H9 (cell line): ENCODE measurements around the gene C6orf136. TPM values are rescaled to one million over a fixed set of nuclear protein-coding genes. Genes with fewer than 3 reads are reported as not detected.
"Not testable (repeated sequence)": the region's sequence is repeated elsewhere in the genome, so short reads cannot be mapped to it uniquely, and the experiment has no call there.

Source experiments
- DNase-seq: peaks from one replicate; pipeline ENCODE4 v3.0.0-alpha.2; 2017
- H2AFZ ChIP-seq: one replicate; pipeline ENCODE4 v1.6.1; 2013; ENCODE audit warnings: mild to moderate bottlenecking, low read length, control low read depth, moderate library complexity
- H2AK5ac ChIP-seq: 2 replicates; pipeline ENCODE4 v1.6.1; 2013; ENCODE audit warnings: low read length, control low read depth, mixed read lengths; ENCODE audit not compliant: insufficient read length
- H2BK120ac ChIP-seq: one replicate; pipeline ENCODE4 v1.6.1; 2013; ENCODE audit warnings: low read depth, mild to moderate bottlenecking, low read length, control low read depth, inconsistent platforms; ENCODE audit not compliant: poor library complexity, severe bottlenecking
- H2BK12ac ChIP-seq: 2 replicates; pipeline ENCODE4 v1.6.1; 2013; ENCODE audit warnings: low read length, control low read depth, mixed read lengths, low read depth; ENCODE audit not compliant: insufficient read length
- H2BK15ac ChIP-seq: 2 replicates; pipeline ENCODE4 v1.6.1; 2013; ENCODE audit warnings: low read depth, low read length, control low read depth
- H2BK20ac ChIP-seq: one replicate; pipeline ENCODE4 v1.6.1; 2013; ENCODE audit warnings: low read depth, mild to moderate bottlenecking, low read length, control low read depth, inconsistent platforms; ENCODE audit not compliant: poor library complexity, severe bottlenecking
- H2BK5ac ChIP-seq: 2 replicates; pipeline ENCODE4 v1.6.1; 2013; ENCODE audit warnings: low read length, control low read depth, mixed read lengths; ENCODE audit not compliant: insufficient read length
- H3K14ac ChIP-seq: 2 replicates; pipeline ENCODE4 v1.6.1; 2013; ENCODE audit warnings: low read length, control low read depth; ENCODE audit not compliant: insufficient read depth
- H3K18ac ChIP-seq: 2 replicates; pipeline ENCODE4 v1.6.1; 2013; ENCODE audit warnings: low read depth, mild to moderate bottlenecking, mixed read lengths, low read length, control low read depth; ENCODE audit not compliant: insufficient read length
- H3K23ac ChIP-seq: 2 replicates; pipeline ENCODE4 v1.6.1; 2013; ENCODE audit warnings: low read length, control low read depth, mixed read lengths, low read depth; ENCODE audit not compliant: insufficient read length
- H3K23me2 ChIP-seq: 2 replicates; pipeline ENCODE4 v1.6.1; 2013; ENCODE audit warnings: low read depth, mild to moderate bottlenecking, mixed read lengths, low read length, control low read depth; ENCODE audit not compliant: insufficient read length, poor library complexity, severe bottlenecking
- H3K27ac ChIP-seq: 2 replicates; pipeline ENCODE4 v1.5.1; 2013; ENCODE audit warnings: low read length, control low read depth, mixed read lengths, low read depth; ENCODE audit not compliant: insufficient read length
- H3K27me3 ChIP-seq: 2 replicates; pipeline ENCODE4 v1.6.1; 2013; ENCODE audit warnings: low read length, control low read depth, inconsistent platforms; ENCODE audit not compliant: insufficient read depth
- H3K4ac ChIP-seq: 2 replicates; pipeline ENCODE4 v1.6.1; 2013; ENCODE audit warnings: low read depth, mild to moderate bottlenecking, control low read depth, inconsistent platforms, low read length, moderate library complexity
- H3K4me1 ChIP-seq: 2 replicates; pipeline ENCODE4 v1.6.1; 2013; ENCODE audit warnings: low read length, control low read depth, inconsistent platforms; ENCODE audit not compliant: insufficient read depth
- H3K4me2 ChIP-seq: 2 replicates; pipeline ENCODE4 v1.6.1; 2013; ENCODE audit warnings: low read length, control low read depth, mixed read lengths; ENCODE audit not compliant: insufficient read length, insufficient read depth
- H3K56ac ChIP-seq: 2 replicates; pipeline ENCODE4 v1.6.1; 2013; ENCODE audit warnings: low read depth, mild to moderate bottlenecking, mixed read lengths, low read length, control low read depth; ENCODE audit not compliant: insufficient read length
- H3K79me1 ChIP-seq: 2 replicates; pipeline ENCODE4 v1.6.1; 2013; ENCODE audit warnings: low read depth, mild to moderate bottlenecking, moderate library complexity, low read length, control low read depth, inconsistent platforms; ENCODE audit not compliant: insufficient read depth, poor library complexity, severe bottlenecking
- H3K79me2 ChIP-seq: 2 replicates; pipeline ENCODE4 v1.6.1; 2013; ENCODE audit warnings: low read length, control low read depth, inconsistent platforms; ENCODE audit not compliant: insufficient read depth
- H3K9ac ChIP-seq: 2 replicates; pipeline ENCODE4 v1.6.1; 2013; ENCODE audit warnings: low read length, control low read depth, mixed read lengths; ENCODE audit not compliant: insufficient read length; ENCODE audit errors: extremely low read depth
- H3K9me3 ChIP-seq: one replicate; pipeline ENCODE4 v1.6.1; 2013; ENCODE audit warnings: low read depth, low read length, inconsistent platforms; ENCODE audit not compliant: control insufficient read depth
- H3T11ph ChIP-seq: one replicate; pipeline ENCODE4 v1.6.1; 2013; ENCODE audit warnings: mild to moderate bottlenecking, low read length, control low read depth, inconsistent platforms
- H4K20me1 ChIP-seq: one replicate; pipeline ENCODE4 v1.6.1; 2013; ENCODE audit not compliant: control insufficient read depth, insufficient read length, insufficient read depth
- H4K5ac ChIP-seq: 2 replicates; pipeline ENCODE4 v1.6.1; 2013; ENCODE audit warnings: low read depth, mild to moderate bottlenecking, mixed read lengths, low read length, control low read depth; ENCODE audit not compliant: insufficient read length
- H4K8ac ChIP-seq: replicated peaks from 2 replicates; pipeline ENCODE4 v1.6.1; 2013; ENCODE audit warnings: low read length, control low read depth, mixed read lengths, low read depth; ENCODE audit not compliant: insufficient read length
- H4K91ac ChIP-seq: 2 replicates; pipeline ENCODE4 v1.6.1; 2013; ENCODE audit warnings: low read depth, mild to moderate bottlenecking, moderate library complexity, mixed read lengths, low read length, control low read depth; ENCODE audit not compliant: insufficient read length
- H3K27ac Mint-ChIP-seq, 3 experiments: 2 replicates in 2 of 3; 3 replicates in 1 of 3; pipeline ENCODE4 v1.8.0; 2020 to 2021; ENCODE audit warnings: mixed read lengths in 3 of 3, mild to moderate bottlenecking in 1 of 3, moderate library complexity in 1 of 3
- H3K27me3 Mint-ChIP-seq: 2 replicates; pipeline ENCODE4 v1.8.0; 2021; ENCODE audit warnings: low read depth, mild to moderate bottlenecking, moderate library complexity, mixed read lengths
- H3K36me3 Mint-ChIP-seq, 3 experiments: 2 replicates in 2 of 3; 3 replicates in 1 of 3; pipeline ENCODE4 v1.8.0; 2020 to 2021; ENCODE audit warnings: low read depth in 3 of 3, mixed read lengths in 3 of 3; ENCODE audit not compliant: insufficient read depth in 1 of 3
- H3K4me1 Mint-ChIP-seq, 2 experiments: 2 replicates each; pipeline ENCODE4 v1.8.0; 2020; ENCODE audit warnings: mixed read lengths in 2 of 2
- H3K4me3 Mint-ChIP-seq, 2 experiments: 2 replicates in 1 of 2; 3 replicates in 1 of 2; pipeline ENCODE4 v1.8.0; 2020 to 2021; ENCODE audit warnings: mild to moderate bottlenecking in 2 of 2, mixed read lengths in 2 of 2, moderate library complexity in 1 of 2
- H3K9me3 Mint-ChIP-seq, 2 experiments: 2 replicates in 1 of 2; 3 replicates in 1 of 2; pipeline ENCODE4 v1.8.0; 2020; ENCODE audit warnings: mild to moderate bottlenecking in 2 of 2, mixed read lengths in 2 of 2, moderate library complexity in 1 of 2
- WGBS: extraction: QIAGEN DNeasy Blood & Tissue Kit; methylation state at CpG from one replicate; pipeline ENCODE4 v1.1.7; 2013; ENCODE audit warnings: missing lambda C conversion rate, low lambda C conversion rate, mixed read lengths; ENCODE audit not compliant: insufficient read length; ENCODE audit errors: extremely low coverage; 5-methylcytosine and 5-hydroxymethylcytosine counted together
- total RNA-seq: library from RNA; stranded (reverse); gene quantifications from 2 replicates; pipeline ENCODE4 v1.2.1, GENCODE V29; 2021
- TF ChIP-seq, protein P1 (sequence below): fragments of 200-600 bp; sonication (generic); conservative IDR thresholded peaks from 3 replicates; pipeline ENCODE4 v1.8.0; 2021; ENCODE audit warnings: antibody characterized with exemption, mild to moderate bottlenecking

C6orf136 gene
- total RNA-seq, 1 experiment from 2014 or later, result 22.2 TPM

- Histone ChIP-seq H2BK12ac (no peak overlapping the region), H3T11ph (no peak overlapping the region), H2BK15ac (no peak overlapping the region), H3K4me2 (no peak overlapping the region), H3K23ac (no peak overlapping the region), H3K9me3 (no peaks in the 10 kb centered on the region), H3K27me3 (no peaks in the 10 kb centered on the region), H3K79me1 (no peaks in the 10 kb centered on the region), H3K9ac (no peak overlapping the region), H3K23me2 (no peaks in the 10 kb centered on the region), H3K18ac (no peak overlapping the region), H4K20me1 (no peaks in the 10 kb centered on the region), H2BK120ac (no peak overlapping the region), H4K91ac (no peak overlapping the region), H3K4ac (no peak overlapping the region), H3K27ac (no peak overlapping the region), H2BK20ac (no peak overlapping the region), H4K8ac (no peak overlapping the region), H3K14ac (no peak overlapping the region), H3K79me2 (no peaks in the 10 kb centered on the region), H2AK5ac (no peak overlapping the region), H2AFZ (no peak overlapping the region), H3K56ac (no peak overlapping the region), H4K5ac (no peak overlapping the region), H3K4me1 (no peaks in the 10 kb centered on the region), H2BK5ac (no peak overlapping the region)
- H3K36me3 Mint-ChIP-seq, result peaks cover 31 to 88% (median 71%) of the 10 kb centered on the region in 3 experiments; a peak in 6 of 7 replicates
- H3K9me3 Mint-ChIP-seq, result no peaks in the 10 kb centered on the region
- no peak overlapping the region for H3K27ac Mint-ChIP-seq
- no peak overlapping the region for H3K4me3 Mint-ChIP-seq
- no peak for DNase-seq
- H3K4me1 Mint-ChIP-seq, result no peaks in the 10 kb centered on the region
- TF ChIP-seq, protein P1, sequence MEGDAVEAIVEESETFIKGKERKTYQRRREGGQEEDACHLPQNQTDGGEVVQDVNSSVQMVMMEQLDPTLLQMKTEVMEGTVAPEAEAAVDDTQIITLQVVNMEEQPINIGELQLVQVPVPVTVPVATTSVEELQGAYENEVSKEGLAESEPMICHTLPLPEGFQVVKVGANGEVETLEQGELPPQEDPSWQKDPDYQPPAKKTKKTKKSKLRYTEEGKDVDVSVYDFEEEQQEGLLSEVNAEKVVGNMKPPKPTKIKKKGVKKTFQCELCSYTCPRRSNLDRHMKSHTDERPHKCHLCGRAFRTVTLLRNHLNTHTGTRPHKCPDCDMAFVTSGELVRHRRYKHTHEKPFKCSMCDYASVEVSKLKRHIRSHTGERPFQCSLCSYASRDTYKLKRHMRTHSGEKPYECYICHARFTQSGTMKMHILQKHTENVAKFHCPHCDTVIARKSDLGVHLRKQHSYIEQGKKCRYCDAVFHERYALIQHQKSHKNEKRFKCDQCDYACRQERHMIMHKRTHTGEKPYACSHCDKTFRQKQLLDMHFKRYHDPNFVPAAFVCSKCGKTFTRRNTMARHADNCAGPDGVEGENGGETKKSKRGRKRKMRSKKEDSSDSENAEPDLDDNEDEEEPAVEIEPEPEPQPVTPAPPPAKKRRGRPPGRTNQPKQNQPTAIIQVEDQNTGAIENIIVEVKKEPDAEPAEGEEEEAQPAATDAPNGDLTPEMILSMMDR, result no peak
- no peaks in the 10 kb centered on the region for H3K27me3 Mint-ChIP-seq
Observed at GRCh38 chr6:30657454-30657853, 10.5 kb downstream of the C6orf136 start.

DNA sequence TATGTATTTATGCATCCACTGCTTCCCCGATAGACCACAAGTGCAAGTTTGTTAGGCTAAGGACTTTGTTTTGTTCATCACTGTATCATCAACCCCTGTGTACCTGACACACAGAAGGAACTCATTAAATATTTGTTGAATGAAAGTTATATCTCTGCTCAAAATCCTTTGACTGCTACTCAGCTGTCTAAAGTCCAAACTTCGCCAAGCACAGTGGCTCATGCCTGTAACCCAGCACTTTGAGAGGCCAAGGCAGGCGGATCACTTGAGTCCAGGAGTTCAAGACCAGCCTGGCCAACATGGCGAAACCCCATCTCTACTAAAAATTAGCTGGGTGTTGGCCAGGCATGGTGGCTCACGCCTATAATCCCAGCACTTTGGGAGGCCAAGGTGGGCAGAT lies 11.0 kb downstream of the C6orf136 start:
- H2BK12ac ChIP-seq, H3K23me2 ChIP-seq, H2AFZ ChIP-seq, H3K14ac ChIP-seq, H3K79me1 ChIP-seq, H2BK5ac ChIP-seq, H2BK20ac ChIP-seq, H3K4me1 ChIP-seq, H3K9me3 ChIP-seq, H3K27me3 Mint-ChIP-seq, H3K79me2 ChIP-seq, H3K27ac ChIP-seq, H3K4ac ChIP-seq, DNase-seq, H3K9ac ChIP-seq, H3K18ac ChIP-seq, H2BK15ac ChIP-seq, H3K4me2 ChIP-seq, H3K27me3 ChIP-seq, H3K9me3 Mint-ChIP-seq, H3K23ac ChIP-seq, H3T11ph ChIP-seq, H3K56ac ChIP-seq, H3K4me1 Mint-ChIP-seq, H2BK120ac ChIP-seq, H4K8ac ChIP-seq, H3K27ac Mint-ChIP-seq, H4K20me1 ChIP-seq, H3K4me3 Mint-ChIP-seq, H4K5ac ChIP-seq, H4K91ac ChIP-seq, H2AK5ac ChIP-seq: not testable (repeated sequence)
- WGBS, result no CpG with 5 or more reads among the region's 5 CpGs
- H3K36me3 Mint-ChIP-seq, result peaks cover 33 to 88% (median 71%) of the 10 kb centered on the region in 3 experiments; a peak in 6 of 7 replicates
